Muscle of arm (tissue), 12 donors: Measurements from ENCODE around the gene KCTD2. TPM values are rescaled to one million over a fixed set of nuclear protein-coding genes. Genes with fewer than 3 reads are reported as not detected.
A peak's percentile ranks its signal among the peaks of the same experiment; 100 is the strongest.
"Not testable (repeated sequence)": the region's sequence is repeated elsewhere in the genome, so short reads cannot be mapped to it uniquely, and the experiment has no call there.

ENCODE experiments used
- DNase-seq: peaks from one replicate; pipeline ENCODE4 v3.0.0-alpha.2; 2013
- polyA plus RNA-seq, 12 donors: library from polyadenylated mRNA; unstranded; fragments of 120-200 nt; gene quantifications; one replicate each; pipeline ENCODE4 v1.2.1, GENCODE V29; 2013; ENCODE audit not compliant: insufficient read length in 12 of 12

KCTD2 gene
- polyA plus RNA-seq, 12 donors, result 10.5 to 23.8 (median 22.4) TPM; not detected in 1

DNA sequence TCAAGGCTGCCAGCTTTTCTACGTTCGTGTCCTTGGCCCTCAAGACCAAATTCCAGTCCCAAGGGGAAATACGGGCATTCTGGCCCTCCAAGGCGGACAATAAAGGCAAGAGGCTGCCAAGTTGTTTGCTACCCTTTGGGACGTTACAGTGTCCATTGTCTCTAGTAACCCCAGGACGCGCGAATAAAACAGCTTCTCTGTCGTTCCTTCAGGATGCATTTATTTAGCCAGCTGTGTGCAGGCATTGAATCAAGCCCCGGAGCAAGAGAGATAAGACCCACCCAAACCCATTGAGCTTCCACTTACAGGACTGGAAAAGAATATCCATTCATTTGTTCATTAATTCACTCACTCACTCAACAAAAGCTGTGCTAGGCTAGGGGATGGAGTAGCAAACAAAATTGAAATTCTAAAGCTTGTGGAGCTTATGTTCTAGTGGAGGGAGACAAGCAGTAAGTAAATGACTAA, 33.9 kb upstream of the KCTD2 start:
- DNase-seq, result no peak

GRCh38 chr17:75019146-75019545, 27.9 kb upstream of the KCTD2 start:
- no peak for DNase-seq

DNA sequence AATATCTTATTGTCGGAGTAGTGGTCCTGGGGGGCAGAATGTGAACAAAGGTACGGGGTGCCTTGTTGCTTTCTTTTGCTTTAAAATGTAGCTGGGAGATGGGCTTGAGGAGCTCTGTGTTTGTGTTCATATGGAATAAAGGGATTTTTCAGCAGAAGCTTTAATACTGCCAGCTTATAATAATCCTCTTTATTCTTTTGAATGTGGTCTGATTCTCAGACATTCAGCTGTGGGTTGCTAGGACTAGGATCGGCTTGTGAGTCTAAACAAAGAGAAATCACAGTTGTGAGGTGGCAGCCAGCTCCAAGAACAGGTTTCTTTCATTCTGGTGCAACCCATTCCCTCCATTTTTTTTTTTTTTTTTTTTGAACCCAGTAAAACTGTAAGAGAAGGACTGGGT, 27.3 kb upstream of the KCTD2 start:
- no peak for DNase-seq

- no peak for DNase-seq
Measured at GRCh38 chr17:75020331-75021110, 26.5 kb upstream of the KCTD2 start.

DNA sequence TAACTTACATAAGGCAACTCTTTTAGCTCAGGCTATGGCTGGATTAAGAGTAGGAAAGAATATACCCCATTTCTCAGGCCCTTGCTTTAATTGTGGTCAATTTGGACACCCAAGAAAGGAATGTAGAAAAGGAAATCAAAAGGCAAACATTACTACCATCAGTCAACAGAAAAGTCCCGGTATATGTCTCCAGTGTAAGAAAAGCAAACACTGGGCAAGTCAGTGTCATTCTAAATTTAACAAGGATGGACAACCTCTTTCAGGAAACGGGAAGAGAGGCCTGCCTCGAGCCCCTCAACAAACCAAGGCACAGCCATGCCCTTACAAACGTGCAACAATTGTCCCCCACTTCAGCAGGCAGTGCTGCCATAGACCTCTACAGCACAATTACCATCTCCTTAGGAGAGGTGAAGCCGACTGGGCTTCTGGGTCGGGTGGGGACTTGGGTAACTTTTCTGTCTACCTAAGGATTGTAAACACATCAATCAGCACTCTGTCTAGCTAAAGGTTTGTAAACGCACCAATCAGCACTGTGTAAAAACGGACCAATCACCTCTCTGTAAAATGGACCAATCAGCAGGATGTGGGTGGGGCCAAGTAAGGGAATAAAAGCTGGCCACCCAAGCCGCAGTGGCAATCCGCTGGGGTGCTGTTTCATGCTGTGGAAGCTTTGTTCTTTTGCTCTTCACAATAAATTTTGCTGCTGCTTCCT, 22.2 kb upstream of the KCTD2 start:
- no peak for DNase-seq

DNA sequence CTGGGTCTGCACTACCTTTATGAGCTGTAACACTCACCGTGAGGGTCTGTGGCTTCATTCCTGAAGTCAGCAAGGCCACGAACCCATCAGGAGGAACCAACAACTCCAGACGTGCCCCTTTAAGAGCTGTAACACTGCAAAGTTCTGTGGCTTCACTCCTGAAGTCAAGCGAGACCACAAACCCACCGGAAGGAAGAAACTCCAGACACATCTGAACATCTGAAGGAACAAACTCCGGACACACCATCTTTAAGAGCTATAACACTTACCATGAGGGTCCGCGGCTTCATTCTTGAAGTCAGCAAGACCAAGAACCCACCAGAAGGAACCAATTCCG, 21.7 kb upstream of the KCTD2 start:
- DNase-seq, result not testable (repeated sequence)

- DNase-seq, result not testable (repeated sequence)
Measured at GRCh38 chr17:75026650-75027049, 20.4 kb upstream of the KCTD2 start.

DNA sequence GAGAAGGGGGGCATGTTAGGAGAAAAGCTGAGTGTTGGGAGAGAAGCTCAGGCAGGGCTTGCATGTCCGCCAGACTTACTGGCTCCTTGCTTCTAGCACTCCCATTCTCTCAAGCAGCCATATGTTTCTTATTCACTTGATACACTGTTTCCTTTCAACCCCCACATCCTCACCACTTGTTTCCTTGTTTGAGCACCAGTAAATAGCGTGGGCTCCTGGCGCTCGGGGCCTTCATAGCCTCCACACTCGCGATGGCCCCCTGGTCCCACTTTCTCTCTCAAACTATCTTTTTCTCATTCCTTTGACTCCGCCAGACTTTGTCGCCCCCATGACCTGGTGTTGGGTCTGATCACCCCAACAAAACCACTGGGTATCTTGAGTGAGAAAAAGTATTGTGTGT, 16.9 kb upstream of the KCTD2 start:
- DNase-seq, result no peak

DNA sequence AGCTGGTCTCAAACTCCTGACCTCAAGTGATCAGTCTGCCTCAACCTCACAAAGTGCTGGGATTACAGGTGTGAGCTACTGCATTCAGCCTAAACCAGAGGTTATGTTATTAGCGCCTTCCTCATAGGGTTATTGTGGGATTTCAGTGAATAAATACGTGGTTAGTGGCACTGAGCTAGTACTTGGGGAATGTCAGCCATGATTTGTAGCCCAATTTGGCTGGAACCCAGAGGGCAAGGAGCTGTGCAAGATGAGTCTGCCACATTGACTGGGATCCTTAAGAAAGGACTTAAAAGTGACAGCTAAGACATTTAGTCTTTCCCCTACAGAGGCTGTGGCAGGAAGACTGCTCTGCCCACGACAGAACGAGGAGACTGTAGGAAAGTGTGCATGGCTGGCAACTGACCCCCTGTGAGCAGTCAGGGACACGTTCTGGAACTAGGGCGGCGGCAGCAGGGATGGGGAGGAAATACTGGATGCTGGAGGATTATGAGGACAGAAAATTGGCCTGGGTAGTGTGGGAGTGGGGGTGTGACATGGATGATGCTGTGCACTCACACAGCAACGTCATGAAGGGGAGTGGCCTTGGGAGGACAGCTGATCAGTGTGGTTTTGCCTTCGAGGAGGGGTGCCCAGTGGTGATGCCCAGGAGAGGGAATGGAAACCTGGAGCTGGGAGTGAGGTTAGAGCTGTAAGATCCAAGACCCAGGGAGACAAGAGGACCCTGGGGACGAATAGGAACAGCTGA, 14.9 kb upstream of the KCTD2 start:
- peak; percentile 83 for DNase-seq

- DNase-seq, result peak; percentile 28
Measured at GRCh38 chr17:75032720-75033280, 14.2 kb upstream of the KCTD2 start.

GRCh38 chr17:75033346-75034235, 13.4 kb upstream of the KCTD2 start:
- DNase-seq, result peak; percentile 96

GRCh38 chr17:75034236-75034908, 12.7 kb upstream of the KCTD2 start:
- peak; percentile 92 for DNase-seq

DNA sequence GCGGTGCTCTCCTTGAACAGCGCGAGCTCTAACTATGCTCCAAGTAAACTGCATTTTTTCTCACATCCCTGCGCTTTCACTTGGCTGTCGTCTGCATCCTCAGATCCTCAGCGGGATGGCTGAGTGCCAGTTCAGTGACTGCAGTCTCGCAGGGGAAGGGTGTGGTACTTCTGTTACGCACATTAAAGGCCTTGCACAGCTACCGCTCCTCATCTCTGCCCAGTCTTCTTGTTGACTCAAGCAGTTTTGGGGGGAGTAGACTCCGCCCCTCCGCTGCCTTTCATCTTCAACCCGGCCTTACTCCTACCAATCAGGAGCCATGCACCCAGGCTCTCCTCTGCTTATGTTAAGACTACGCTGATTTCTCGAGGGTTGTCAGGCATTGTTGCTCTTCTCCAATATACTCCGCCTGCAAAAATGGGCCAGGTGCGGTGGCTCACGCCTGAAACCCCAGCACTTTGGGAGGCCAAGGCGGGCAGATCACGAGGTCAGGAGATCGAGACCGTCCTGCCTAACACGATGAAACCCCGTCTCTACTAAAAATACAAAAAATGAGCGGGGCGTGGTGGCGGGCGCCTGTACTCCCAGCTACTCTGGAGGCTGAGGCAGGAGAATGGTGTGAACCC, 10.3 kb upstream of the KCTD2 start:
- DNase-seq, result peak; percentile 78

DNA sequence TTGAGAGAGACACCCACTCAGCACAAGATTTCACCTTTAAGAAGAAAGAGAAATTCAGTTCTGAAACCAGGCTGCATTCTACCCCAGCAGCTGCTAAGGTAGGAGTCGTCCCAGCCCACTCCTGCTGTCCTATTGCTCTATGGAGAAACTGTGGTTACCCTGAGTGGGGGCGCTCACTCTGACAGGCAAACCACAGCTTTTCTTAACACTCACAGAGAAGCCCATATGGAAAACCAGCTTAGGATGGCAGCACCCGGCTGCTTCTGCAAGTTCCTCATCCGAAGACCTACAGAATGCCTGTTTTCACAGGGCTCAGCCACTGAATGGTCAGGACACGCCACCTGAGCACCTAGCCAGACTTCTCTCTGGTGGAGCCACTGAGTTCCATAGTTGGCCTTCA, 7.8 kb upstream of the KCTD2 start:
- no peak for DNase-seq

GRCh38 chr17:75041656-75042280, 5.3 kb upstream of the KCTD2 start:
- DNase-seq, result no peak

- DNase-seq, result not testable (repeated sequence)
Measured at GRCh38 chr17:75043789-75044188, 3.2 kb upstream of the KCTD2 start.

GRCh38 chr17:75044716-75045115, 2.3 kb upstream of the KCTD2 start:
- no peak for DNase-seq

- DNase-seq, result not testable (repeated sequence)
Measured at GRCh38 chr17:75045946-75046406, 1.0 kb upstream of the KCTD2 start.

GRCh38 chr17:75047398-75048098, 523 bp downstream of the KCTD2 start:
- no peak for DNase-seq
